RPMI7951 (cell line): Measurements from ENCODE around the gene FST. TPM values are rescaled to one million over a fixed set of nuclear protein-coding genes. Genes with fewer than 3 reads are reported as not detected.

Experiments
- DNase-seq: peaks from one replicate; pipeline ENCODE4 v3.0.0-alpha.2; 2012; ENCODE audit warnings: low read depth
- total RNA-seq: library from RNA; depleted of rRNA; stranded (reverse); fragments of >200 nt; shearing (Covaris generic); gene quantifications from 2 replicates; pipeline ENCODE4 v1.2.3, GENCODE V29; 2014

The FST gene
- total RNA-seq, 1 experiment from 2014 or later = 1.6 TPM

GRCh38 chr5:53473633-53474032 lies 6.8 kb upstream of the FST start:
- no peak for DNase-seq

GRCh38 chr5:53475320-53475719 lies 5.1 kb upstream of the FST start:
- DNase-seq = no peak

GRCh38 chr5:53476019-53476418 lies 4.4 kb upstream of the FST start:
- no peak for DNase-seq

- no peak for DNase-seq
Measured at GRCh38 chr5:53476531-53477480, 3.6 kb upstream of the FST start.

- DNase-seq = peak; percentile 51
Measured at GRCh38 chr5:53478411-53479044, 1.9 kb upstream of the FST start.

- no peak for DNase-seq
Measured at GRCh38 chr5:53479045-53479589, 1.3 kb upstream of the FST start.

GRCh38 chr5:53479590-53480415 lies 626 bp upstream of the FST start:
- peak; percentile 14 for DNase-seq

GRCh38 chr5:53481159-53481886 lies 894 bp downstream of the FST start:
- DNase-seq = no peak

- DNase-seq = peak; percentile 65
Measured at GRCh38 chr5:53481887-53482716, 1.7 kb downstream of the FST start.

- no peak for DNase-seq
Measured at GRCh38 chr5:53482717-53483638, 2.5 kb downstream of the FST start.

GRCh38 chr5:53487436-53487835 lies 7.0 kb downstream of the FST start:
- DNase-seq = no peak

GRCh38 chr5:53488195-53488722 lies 7.8 kb downstream of the FST start:
- DNase-seq = no peak

- no peak for DNase-seq
Measured at GRCh38 chr5:53490747-53491146, 10.3 kb downstream of the FST start.

GRCh38 chr5:53501054-53501453 lies 20.6 kb downstream of the FST start:
- DNase-seq = no peak

GRCh38 chr5:53503562-53504218 lies 23.3 kb downstream of the FST start:
- DNase-seq = no peak

- DNase-seq = no peak
Measured at GRCh38 chr5:53507013-53507412, 26.6 kb downstream of the FST start.

GRCh38 chr5:53508125-53508524 lies 27.7 kb downstream of the FST start:
- DNase-seq = peak; percentile 1

- no peak for DNase-seq
Measured at GRCh38 chr5:53512539-53512938, 32.1 kb downstream of the FST start.
